Panc1 (cell line): ENCODE measurements around the gene BRINP2.

Experiments used
- CTCF ChIP-seq: fragments of 450-650 bp; IDR thresholded peaks from 2 replicates; pipeline ENCODE4 v1.5.1; 2017; ENCODE audit warnings: mild to moderate bottlenecking
- POLR2AphosphoS5 ChIP-seq: IDR thresholded peaks from 2 replicates; pipeline ENCODE4 v1.6.1; 2012; ENCODE audit warnings: mild to moderate bottlenecking, low read depth, low read length, moderate library complexity
- REST ChIP-seq, 2 experiments: IDR thresholded peaks; 2 replicates each; pipeline ENCODE4 v1.6.1; 2011 to 2012; ENCODE audit warnings: low read depth in 2 of 2, control low read depth in 1 of 2, low read length in 1 of 2, mild to moderate bottlenecking in 1 of 2, moderate library complexity in 1 of 2; ENCODE audit not compliant: insufficient read depth in 1 of 2
- SIN3A ChIP-seq: IDR thresholded peaks from 2 replicates; pipeline ENCODE4 v1.6.1; 2012; ENCODE audit warnings: low read depth, mild to moderate bottlenecking, low read length, moderate library complexity, borderline replicate concordance; ENCODE audit not compliant: insufficient read depth
- TCF7L2 ChIP-seq: IDR thresholded peaks from 2 replicates; pipeline ENCODE4 v1.6.1; 2011; ENCODE audit warnings: mild to moderate bottlenecking, low read depth, low read length, inconsistent platforms

GRCh38 chr1:177238967-177239366 is 68.2 kb downstream of the BRINP2 start:
- TF ChIP-seq CTCF (no peak), POLR2AphosphoS5 (no peak), REST (IDR thresholded peaks at IDR 0.05; ENCODE audit: insufficient read depth in 1 of 2, low read depth in 2 of 2, low read length in 1 of 2) (no peak), TCF7L2 (no peak), SIN3A (no peak)
